Upper lobe of right lung (tissue), 1 donor: ENCODE results near the gene DNAAF6. TPM values are rescaled to one million over a fixed set of nuclear protein-coding genes. Genes with fewer than 3 reads are reported as not detected.

Experiments used
- ATAC-seq: fragments of 200-7000 bp; cut with Tn5 transposase; one replicate; pipeline ENCODE4 v1.9.1; 2020; ENCODE audit warnings: mild to moderate bottlenecking, moderate library complexity
- DNase-seq: peaks from one replicate; pipeline ENCODE4 v3.0.0-alpha.2; 2020
- H3K27ac ChIP-seq: fragments of 200-600 bp; one replicate; pipeline ENCODE4 v1.8.0; 2022
- H3K27me3 ChIP-seq: fragments of 200-600 bp; one replicate; pipeline ENCODE4 v1.8.0; 2022; ENCODE audit warnings: mild to moderate bottlenecking
- H3K36me3 ChIP-seq: fragments of 200-600 bp; one replicate; pipeline ENCODE4 v1.8.0; 2022
- H3K4me1 ChIP-seq: fragments of 200-600 bp; one replicate; pipeline ENCODE4 v1.8.0; 2022
- H3K4me3 ChIP-seq: fragments of 200-600 bp; one replicate; pipeline ENCODE4 v1.8.0; 2022; ENCODE audit warnings: mild to moderate bottlenecking
- H3K9me3 ChIP-seq: fragments of 200-600 bp; one replicate; pipeline ENCODE4 v1.8.0; 2022
- CTCF ChIP-seq: fragments of 200-600 bp; IDR thresholded peaks from one replicate; pipeline ENCODE4 v1.8.0; 2022; ENCODE audit warnings: antibody characterized with exemption
- intact Hi-C: fragments of 100-400 bp; cut with DNase I; formaldehyde crosslinking; loops from one replicate; pipeline ENCODE4 v1.11.0; 2022
- total RNA-seq: library from RNA; stranded (reverse); fragmentation: NEBNext Ultra II Directional; extraction: Animal tissue kit (Norgen Biotek cat#: 25700); gene quantifications from one replicate; pipeline ENCODE4 v1.2.1, GENCODE V29; 2021
- donor health status: DM: no; HTN: yes; CAD: no; lungs with severe emphysema.

DNAAF6 gene
- total RNA-seq, 1 donor from 2014 or later = not detected

- Histone ChIP-seq H3K4me3 (no peak overlapping the region), H3K27me3 (no peaks in the 10 kb centered on the region), H3K4me1 (no peaks in the 10 kb centered on the region), H3K9me3 (no peaks in the 10 kb centered on the region), H3K27ac (no peak overlapping the region), H3K36me3 (no peaks in the 10 kb centered on the region)
- DNase-seq (no peak), ATAC-seq (no peak)
- intact Hi-C loops = no loop called here
- no peak for TF ChIP-seq CTCF
Measured at GRCh38 chrX:107272431-107272921, 66.1 kb downstream of the DNAAF6 start.

- ATAC-seq = no peak
- no peak for DNase-seq
- H3K27ac ChIP-seq = no peak overlapping the region
- intact Hi-C loops = no loop called here
- no peaks in the 10 kb centered on the region for H3K9me3 ChIP-seq
- H3K4me1 ChIP-seq = no peaks in the 10 kb centered on the region
- H3K36me3 ChIP-seq = no peaks in the 10 kb centered on the region
- TF ChIP-seq CTCF = no peak
- H3K27me3 ChIP-seq = no peaks in the 10 kb centered on the region
- no peak overlapping the region for H3K4me3 ChIP-seq
Measured at GRCh38 chrX:107273795-107274194, 67.4 kb downstream of the DNAAF6 start.

- Histone ChIP-seq H3K4me3 (no peak overlapping the region), H3K4me1 (no peaks in the 10 kb centered on the region), H3K9me3 (no peaks in the 10 kb centered on the region), H3K27ac (no peak overlapping the region), H3K27me3 (no peaks in the 10 kb centered on the region), H3K36me3 (no peaks in the 10 kb centered on the region)
- intact Hi-C loops = no loop called here
- no peak for TF ChIP-seq CTCF
- ATAC-seq (no peak), DNase-seq (no peak)
Measured at GRCh38 chrX:107288676-107289075, 82.3 kb downstream of the DNAAF6 start.

GRCh38 chrX:107290019-107290418 lies 83.6 kb downstream of the DNAAF6 start:
- Histone ChIP-seq H3K27me3 (no peaks in the 10 kb centered on the region), H3K36me3 (no peaks in the 10 kb centered on the region), H3K27ac (no peak overlapping the region), H3K9me3 (no peaks in the 10 kb centered on the region), H3K4me3 (no peak overlapping the region), H3K4me1 (no peaks in the 10 kb centered on the region)
- intact Hi-C loops = no loop called here
- ATAC-seq (no peak), DNase-seq (no peak)
- no peak for TF ChIP-seq CTCF

- ATAC-seq = no peak
- no peak overlapping the region for H3K4me3 ChIP-seq
- no peaks in the 10 kb centered on the region for H3K36me3 ChIP-seq
- TF ChIP-seq CTCF = no peak
- no peaks in the 10 kb centered on the region for H3K4me1 ChIP-seq
- no peaks in the 10 kb centered on the region for H3K9me3 ChIP-seq
- no peak for DNase-seq
- H3K27ac ChIP-seq = no peak overlapping the region
- H3K27me3 ChIP-seq = no peaks in the 10 kb centered on the region
- intact Hi-C loops = no loop called here
Measured at GRCh38 chrX:107293056-107293455, 86.6 kb downstream of the DNAAF6 start.

Other genes starting within 250 kb of the DNAAF6 start
- 16.3 TPM for gene MORC4, start 206.4 kb upstream of the DNAAF6 start, total RNA-seq
- gene RBM41, start 87.8 kb upstream of the DNAAF6 start, total RNA-seq = 18.0 TPM
- 0.78 TPM for gene NUP62CL, start 178 bp upstream of the DNAAF6 start, total RNA-seq
- gene FRMPD3, start 243.0 kb downstream of the DNAAF6 start, total RNA-seq = 0.17 TPM